Activated gamma-delta T cell treated with anti-CD3 and anti-CD28 coated beads, Interleukin-2, amount 50 U/mL, for 16 hours (primary cell): ENCODE data around the gene SYNE2.

ENCODE experiments used
- DNase-seq: peaks from one replicate; pipeline ENCODE4 v3.0.0-alpha.2; 2020; ENCODE audit warnings: low read depth

Gene SYNE2

GRCh38 chr14:63909984-63910383 is 57.2 kb downstream of the SYNE2 start:
- no peak for DNase-seq

- no peak for DNase-seq
These were observed 58.0 kb downstream of the SYNE2 start for GRCh38 chr14:63910583-63911363.

- DNase-seq = no peak
These were observed 58.6 kb downstream of the SYNE2 start for GRCh38 chr14:63911404-63911803.

- DNase-seq = no peak
These were observed 59.5 kb downstream of the SYNE2 start for GRCh38 chr14:63912286-63912685.

GRCh38 chr14:63918411-63918810 is 65.6 kb downstream of the SYNE2 start:
- DNase-seq = no peak

GRCh38 chr14:63922696-63923421 is 70.1 kb downstream of the SYNE2 start:
- DNase-seq = no peak

- DNase-seq = no peak
These were observed 70.6 kb downstream of the SYNE2 start for GRCh38 chr14:63923422-63923752.

GRCh38 chr14:63924375-63924774 is 71.6 kb downstream of the SYNE2 start:
- DNase-seq = no peak

- DNase-seq = no peak
These were observed 73.8 kb downstream of the SYNE2 start for GRCh38 chr14:63926641-63927040.

GRCh38 chr14:63928744-63929174 is 76.0 kb downstream of the SYNE2 start:
- DNase-seq = no peak

- DNase-seq = no peak
These were observed 80.3 kb downstream of the SYNE2 start for GRCh38 chr14:63933110-63933509.

GRCh38 chr14:63933711-63934110 is 80.9 kb downstream of the SYNE2 start:
- DNase-seq = no peak

GRCh38 chr14:63938198-63939005 is 85.6 kb downstream of the SYNE2 start:
- DNase-seq = no peak

- DNase-seq = no peak
These were observed 86.1 kb downstream of the SYNE2 start for GRCh38 chr14:63939006-63939270.

- no peak for DNase-seq
These were observed 87.6 kb downstream of the SYNE2 start for GRCh38 chr14:63940387-63940786.

GRCh38 chr14:63941023-63941422 is 88.2 kb downstream of the SYNE2 start:
- DNase-seq = no peak

- DNase-seq = no peak
These were observed 96.9 kb downstream of the SYNE2 start for GRCh38 chr14:63949696-63950095.

GRCh38 chr14:63951021-63951420 is 98.2 kb downstream of the SYNE2 start:
- no peak for DNase-seq

- DNase-seq = no peak
These were observed 98.6 kb downstream of the SYNE2 start for GRCh38 chr14:63951429-63951828.

- DNase-seq = no peak
These were observed 99.5 kb downstream of the SYNE2 start for GRCh38 chr14:63952053-63952932.

GRCh38 chr14:63952933-63953437 is 100.2 kb downstream of the SYNE2 start:
- no peak for DNase-seq

GRCh38 chr14:63956326-63956725 is 103.5 kb downstream of the SYNE2 start:
- no peak for DNase-seq
